ENCODE data around the gene RNF225. TPM values are rescaled to one million over a fixed set of nuclear protein-coding genes. Genes with fewer than 3 reads are reported as not detected.

Gene RNF225
- total and polyA plus RNA-seq, 2 of the 13 experiments (the other 11 are each of a cell fraction or from before 2014, with no cell fraction given), result not detected

GRCh38 chr19:58387338-58388174 is 7.9 kb upstream of the RNF225 start (continued):
- TF ChIP-seq ZNF710 (CRISPR knock-in tag; IDR thresholded peaks at IDR 0.05; ENCODE audit: borderline replicate concordance), result no peak
- no peak for TF ChIP-seq TP53 (CRISPR knock-in tag; conservative IDR thresholded peaks at IDR 0.05)
- TF ChIP-seq ZNF737 (CRISPR knock-in tag; IDR thresholded peaks at IDR 0.05; ENCODE audit: borderline replicate concordance), result no peak
- no peak for TF ChIP-seq THAP7 (CRISPR knock-in tag; IDR thresholded peaks at IDR 0.05)
- no peak for TF ChIP-seq ZNF367 (CRISPR knock-in tag; IDR thresholded peaks at IDR 0.05; ENCODE audit: borderline replicate concordance)
- 0 out of 2 replicates have a peak, but pooled peaks have one; percentile 29 for TF ChIP-seq ZNF256 (CRISPR knock-in tag; conservative IDR thresholded peaks at IDR 0.05)
- no peak for TF ChIP-seq GFI1 (CRISPR knock-in tag; IDR thresholded peaks at IDR 0.05; ENCODE audit: borderline replicate concordance)
- no peak for TF ChIP-seq TCF7L2 (IDR thresholded peaks at IDR 0.05; ENCODE audit: low read depth, low read length)
- TF ChIP-seq PRDM15 (CRISPR knock-in tag; IDR thresholded peaks at IDR 0.05), result no peak
- no peak for TF ChIP-seq TAF1 (CRISPR knock-in tag; IDR thresholded peaks at IDR 0.05)
- TF ChIP-seq UBTF (CRISPR knock-in tag; IDR thresholded peaks at IDR 0.05), result no peak
- TF ChIP-seq REST (IDR thresholded peaks at IDR 0.05; ENCODE audit: borderline replicate concordance in 1 of 2, low read depth in 1 of 2, low read length in 2 of 2), result no peak
- no peak for TF ChIP-seq SATB2 (CRISPR knock-in tag; IDR thresholded peaks at IDR 0.05)
- TF ChIP-seq ZNF558 (CRISPR knock-in tag; IDR thresholded peaks at IDR 0.05; ENCODE audit: borderline replicate concordance), result peak; percentile 66; the same call in 1 of the 2 replicates
- peak; percentile 76; the same call in 1 of the 2 replicates for TF ChIP-seq KDM5A (IDR thresholded peaks at IDR 0.05; ENCODE audit: borderline replicate concordance, low read length)
